ENCODE data around the gene ADSS2. TPM values are rescaled to one million over a fixed set of nuclear protein-coding genes. Genes with fewer than 3 reads are reported as not detected.

The ADSS2 gene
- total RNA-seq, 1 donor: 52.8 TPM

DNA sequence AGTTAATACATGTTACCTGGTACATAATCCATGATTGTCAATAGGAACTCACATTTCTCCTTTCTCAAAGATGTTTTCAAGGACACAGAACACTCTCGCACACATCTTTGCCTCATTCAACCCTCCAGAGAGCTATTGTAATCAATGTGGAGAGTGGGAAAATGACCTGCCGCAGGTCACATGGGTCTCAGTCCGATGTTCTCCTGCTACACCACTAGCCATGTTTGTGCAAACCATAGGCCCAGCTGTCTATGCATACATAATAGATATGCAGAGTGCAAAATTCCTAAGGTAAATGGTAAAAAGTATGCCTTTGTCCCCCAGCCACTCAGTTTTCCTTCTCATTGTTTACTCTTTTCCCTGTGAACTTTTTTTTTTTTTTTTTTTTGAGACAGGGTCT is 89.2 kb downstream of the ADSS2 start:
- Histone ChIP-seq H3K4me1 (ENCODE audit: insufficient read depth, low read length) (peaks cover 9% of the 10 kb centered on the region), H3K36me3 (ENCODE audit: insufficient read depth, low read length) (no peaks in the 10 kb centered on the region), H3K79me2 (ENCODE audit: insufficient read depth, low read length) (no peaks in the 10 kb centered on the region), H3K9me3 (ENCODE audit: low read depth, low read length) (no peaks in the 10 kb centered on the region), H2AFZ (ENCODE audit: low read length) (no peak overlapping the region), H4K20me1 (ENCODE audit: insufficient read depth, low read length) (no peaks in the 10 kb centered on the region), H3K27ac (ENCODE audit: low read depth, low read length) (peak overlapping the region; percentile 70), H3K4me3 (ENCODE audit: insufficient read depth, low read length) (no peak overlapping the region), H3K27me3 (ENCODE audit: insufficient read depth, low read length) (no peaks in the 10 kb centered on the region), H3K4me2 (ENCODE audit: insufficient read depth, low read length) (peak overlapping the region; percentile 78)
- no peak for TF ChIP-seq CTCF (IDR thresholded peaks at IDR 0.05; ENCODE audit: extremely low read depth, low read depth, low read length)
- DNase-seq (ENCODE audit: insufficient read length, low spot score, missing footprints): no peak

GRCh38 chr1:244361764-244362473 is 89.8 kb downstream of the ADSS2 start:
- Histone ChIP-seq H3K4me1 (ENCODE audit: insufficient read depth, low read length) (peaks cover 9% of the 10 kb centered on the region), H4K20me1 (ENCODE audit: insufficient read depth, low read length) (no peaks in the 10 kb centered on the region), H3K79me2 (ENCODE audit: insufficient read depth, low read length) (no peaks in the 10 kb centered on the region), H3K27ac (ENCODE audit: low read depth, low read length) (peak overlapping the region; percentile 70), H3K27me3 (ENCODE audit: insufficient read depth, low read length) (no peaks in the 10 kb centered on the region), H2AFZ (ENCODE audit: low read length) (peak overlapping the region; percentile 61), H3K36me3 (ENCODE audit: insufficient read depth, low read length) (no peaks in the 10 kb centered on the region), H3K4me2 (ENCODE audit: insufficient read depth, low read length) (peak overlapping the region; percentile 78), H3K4me3 (ENCODE audit: insufficient read depth, low read length) (peak overlapping the region; percentile 51), H3K9me3 (ENCODE audit: low read depth, low read length) (no peaks in the 10 kb centered on the region)
- TF ChIP-seq CTCF (IDR thresholded peaks at IDR 0.05; ENCODE audit: extremely low read depth, low read depth, low read length): no peak
- DNase-seq (ENCODE audit: insufficient read length, low spot score, missing footprints): peak; percentile 74

Other genes starting within 250 kb of the ADSS2 start
- gene CATSPERE, start 9.4 kb upstream of the ADSS2 start, total RNA-seq: 1.4 and 1.8 TPM in 2 replicates
- 42.0 and 48.3 TPM in 2 replicates for gene DESI2, start 201.2 kb upstream of the ADSS2 start, total RNA-seq

Data from osteoblast (primary cell).